ENCODE data around the gene C11orf24. TPM values are rescaled to one million over a fixed set of nuclear protein-coding genes. Genes with fewer than 3 reads are reported as not detected.

C11orf24 gene
- total RNA-seq, 1 donor from 2014 or later = 24.7 TPM

GRCh38 chr11:68224606-68225005 lies 47.2 kb downstream of the C11orf24 start:
- Histone ChIP-seq H3K27ac (no peak overlapping the region), H3K4me1 (no peaks in the 10 kb centered on the region), H3K9me3 (peaks cover 7% of the 10 kb centered on the region), H3K4me3 (no peak overlapping the region), H3K36me3 (no peaks in the 10 kb centered on the region), H3K27me3 (ENCODE audit: low read depth) (no peaks in the 10 kb centered on the region)
- ATAC-seq = no peak
- DNase-seq = no peak
- intact Hi-C loops (cut with DNase I) = no loop called here
- TF ChIP-seq, protein P1, sequence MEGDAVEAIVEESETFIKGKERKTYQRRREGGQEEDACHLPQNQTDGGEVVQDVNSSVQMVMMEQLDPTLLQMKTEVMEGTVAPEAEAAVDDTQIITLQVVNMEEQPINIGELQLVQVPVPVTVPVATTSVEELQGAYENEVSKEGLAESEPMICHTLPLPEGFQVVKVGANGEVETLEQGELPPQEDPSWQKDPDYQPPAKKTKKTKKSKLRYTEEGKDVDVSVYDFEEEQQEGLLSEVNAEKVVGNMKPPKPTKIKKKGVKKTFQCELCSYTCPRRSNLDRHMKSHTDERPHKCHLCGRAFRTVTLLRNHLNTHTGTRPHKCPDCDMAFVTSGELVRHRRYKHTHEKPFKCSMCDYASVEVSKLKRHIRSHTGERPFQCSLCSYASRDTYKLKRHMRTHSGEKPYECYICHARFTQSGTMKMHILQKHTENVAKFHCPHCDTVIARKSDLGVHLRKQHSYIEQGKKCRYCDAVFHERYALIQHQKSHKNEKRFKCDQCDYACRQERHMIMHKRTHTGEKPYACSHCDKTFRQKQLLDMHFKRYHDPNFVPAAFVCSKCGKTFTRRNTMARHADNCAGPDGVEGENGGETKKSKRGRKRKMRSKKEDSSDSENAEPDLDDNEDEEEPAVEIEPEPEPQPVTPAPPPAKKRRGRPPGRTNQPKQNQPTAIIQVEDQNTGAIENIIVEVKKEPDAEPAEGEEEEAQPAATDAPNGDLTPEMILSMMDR (IDR thresholded peaks at IDR 0.05) = no peak

DNA sequence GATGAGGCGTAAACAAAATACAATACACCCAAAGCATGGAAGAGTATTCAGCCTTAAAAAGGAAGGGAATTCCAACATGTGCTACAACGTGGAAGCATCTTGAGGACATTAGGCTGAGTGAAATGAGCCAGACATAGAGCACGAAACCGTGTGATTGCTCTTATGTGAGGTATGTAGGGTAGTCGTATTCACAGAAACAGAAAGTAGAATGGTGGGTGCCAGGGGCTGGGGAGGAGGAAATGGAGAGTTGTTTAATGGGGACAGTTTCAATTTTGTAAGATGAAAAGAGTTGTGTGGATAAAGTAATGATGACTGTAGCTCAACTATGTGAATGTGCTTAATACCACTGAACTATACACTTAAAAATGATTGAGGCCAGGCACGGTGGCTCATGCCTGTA lies 48.5 kb downstream of the C11orf24 start:
- Histone ChIP-seq H3K27ac (no peak overlapping the region), H3K9me3 (no peaks in the 10 kb centered on the region), H3K4me1 (no peaks in the 10 kb centered on the region), H3K36me3 (no peaks in the 10 kb centered on the region), H3K27me3 (ENCODE audit: low read depth) (no peaks in the 10 kb centered on the region), H3K4me3 (no peak overlapping the region)
- no peak for ATAC-seq
- intact Hi-C loops (cut with DNase I) = no loop called here
- DNase-seq = no peak
- TF ChIP-seq, protein P1 (IDR thresholded peaks at IDR 0.05) = no peak

- intact Hi-C loops (cut with DNase I) = no loop called here
- TF ChIP-seq, protein P1 (IDR thresholded peaks at IDR 0.05) = no peak
- no peak overlapping the region for H3K4me3 ChIP-seq
- H3K27me3 ChIP-seq (ENCODE audit: low read depth) = no peaks in the 10 kb centered on the region
- DNase-seq = no peak
- no peaks in the 10 kb centered on the region for H3K4me1 ChIP-seq
- no peak overlapping the region for H3K27ac ChIP-seq
- no peak for ATAC-seq
- no peaks in the 10 kb centered on the region for H3K36me3 ChIP-seq
- H3K9me3 ChIP-seq = no peaks in the 10 kb centered on the region
These were observed 50.4 kb downstream of the C11orf24 start for GRCh38 chr11:68221406-68221805.

DNA sequence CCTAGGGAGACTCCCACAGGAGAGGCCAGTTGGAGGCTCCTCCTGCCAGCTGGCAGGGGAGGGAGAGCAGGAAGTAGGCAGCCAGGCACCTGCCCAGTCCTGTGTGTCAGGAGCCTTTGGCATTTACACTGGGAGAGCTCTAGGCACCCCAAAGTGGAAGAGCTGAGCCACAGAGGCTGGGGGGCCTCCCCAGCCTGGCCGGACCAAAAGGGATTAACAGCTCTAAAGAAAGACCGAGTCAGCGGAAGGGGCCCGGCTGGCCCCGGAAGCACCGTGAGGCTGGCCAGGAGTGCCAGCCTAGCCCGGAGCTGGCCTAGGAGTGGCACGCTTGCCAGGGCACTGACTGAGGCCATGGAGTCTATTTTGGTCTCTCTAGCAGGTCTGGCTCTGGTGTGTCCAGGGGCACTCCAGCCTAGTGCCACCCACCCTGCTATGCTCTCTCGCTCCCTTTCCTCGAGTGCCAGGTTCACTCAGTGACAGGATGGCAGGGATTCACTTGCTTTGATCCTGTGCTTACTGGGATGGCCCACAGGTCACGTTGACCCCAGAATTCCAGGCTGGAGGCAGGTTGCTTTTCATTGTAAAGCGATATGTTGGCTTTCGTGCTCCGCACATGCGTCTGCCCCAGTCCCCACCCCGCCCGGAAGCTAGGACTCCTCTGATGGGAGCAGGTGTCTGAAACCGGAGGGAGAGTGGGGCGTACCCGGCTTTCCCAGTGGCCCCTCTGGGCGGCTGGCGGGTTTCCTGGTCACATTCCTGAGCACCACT lies 55.4 kb downstream of the C11orf24 start:
- no peak overlapping the region for H3K4me3 ChIP-seq

GRCh38 chr11:68215524-68216170 lies 56.1 kb downstream of the C11orf24 start:
- H3K4me3 ChIP-seq = no peak overlapping the region
- no peaks in the 10 kb centered on the region for H3K9me3 ChIP-seq
- ATAC-seq (no peak), DNase-seq (no peak)
- H3K27ac ChIP-seq = no peak overlapping the region
- TF ChIP-seq, protein P1 (IDR thresholded peaks at IDR 0.05) = no peak
- no peaks in the 10 kb centered on the region for H3K36me3 ChIP-seq
- no peaks in the 10 kb centered on the region for H3K27me3 ChIP-seq (ENCODE audit: low read depth)
- intact Hi-C loops (cut with DNase I) = no loop called here
- peaks cover 26% of the 10 kb centered on the region for H3K4me1 ChIP-seq

More for the DNA sequence above, 55.4 kb downstream of the C11orf24 start:
- DNase-seq (no peak), ATAC-seq (no peak)
- Histone ChIP-seq H3K27me3 (ENCODE audit: low read depth) (no peaks in the 10 kb centered on the region), H3K4me1 (peaks cover 19% of the 10 kb centered on the region), H3K27ac (no peak overlapping the region), H3K9me3 (no peaks in the 10 kb centered on the region), H3K36me3 (no peaks in the 10 kb centered on the region)
- intact Hi-C loops (cut with DNase I) = no loop called here
- TF ChIP-seq, protein P1 (IDR thresholded peaks at IDR 0.05) = no peak

Measured in lower lobe of right lung (tissue), 2 donors.